Measurements from ENCODE around the gene SPATA4.
A peak's percentile ranks its signal among the peaks of the same experiment; 100 is the strongest.

The SPATA4 gene

DNA sequence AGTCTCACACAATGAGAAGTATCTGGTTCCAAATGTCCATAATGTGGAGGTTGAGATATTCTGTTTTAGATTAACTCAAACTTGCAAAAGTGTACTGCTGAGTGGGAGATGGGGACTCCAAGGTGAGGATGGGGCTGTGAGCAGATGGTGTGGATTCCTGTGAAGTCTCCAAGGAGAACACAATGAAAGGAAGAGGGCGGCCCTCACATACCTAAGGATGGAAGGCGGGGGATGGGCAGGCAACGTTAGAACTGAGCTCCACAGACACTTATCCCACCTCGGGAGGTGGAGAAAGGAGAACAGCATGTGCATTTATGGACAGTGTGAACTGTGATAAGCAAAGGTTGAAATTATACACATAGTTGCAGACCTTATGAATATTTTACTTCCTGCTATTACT lies 9.9 kb upstream of the SPATA4 start (continued):
- TF ChIP-seq TCF4 (CRISPR knock-in tag; IDR thresholded peaks at IDR 0.05; ENCODE audit: borderline replicate concordance) (no peak), ZFP3 (CRISPR knock-in tag; IDR thresholded peaks at IDR 0.05) (no peak)
- TF ChIP-seq, protein P1, sequence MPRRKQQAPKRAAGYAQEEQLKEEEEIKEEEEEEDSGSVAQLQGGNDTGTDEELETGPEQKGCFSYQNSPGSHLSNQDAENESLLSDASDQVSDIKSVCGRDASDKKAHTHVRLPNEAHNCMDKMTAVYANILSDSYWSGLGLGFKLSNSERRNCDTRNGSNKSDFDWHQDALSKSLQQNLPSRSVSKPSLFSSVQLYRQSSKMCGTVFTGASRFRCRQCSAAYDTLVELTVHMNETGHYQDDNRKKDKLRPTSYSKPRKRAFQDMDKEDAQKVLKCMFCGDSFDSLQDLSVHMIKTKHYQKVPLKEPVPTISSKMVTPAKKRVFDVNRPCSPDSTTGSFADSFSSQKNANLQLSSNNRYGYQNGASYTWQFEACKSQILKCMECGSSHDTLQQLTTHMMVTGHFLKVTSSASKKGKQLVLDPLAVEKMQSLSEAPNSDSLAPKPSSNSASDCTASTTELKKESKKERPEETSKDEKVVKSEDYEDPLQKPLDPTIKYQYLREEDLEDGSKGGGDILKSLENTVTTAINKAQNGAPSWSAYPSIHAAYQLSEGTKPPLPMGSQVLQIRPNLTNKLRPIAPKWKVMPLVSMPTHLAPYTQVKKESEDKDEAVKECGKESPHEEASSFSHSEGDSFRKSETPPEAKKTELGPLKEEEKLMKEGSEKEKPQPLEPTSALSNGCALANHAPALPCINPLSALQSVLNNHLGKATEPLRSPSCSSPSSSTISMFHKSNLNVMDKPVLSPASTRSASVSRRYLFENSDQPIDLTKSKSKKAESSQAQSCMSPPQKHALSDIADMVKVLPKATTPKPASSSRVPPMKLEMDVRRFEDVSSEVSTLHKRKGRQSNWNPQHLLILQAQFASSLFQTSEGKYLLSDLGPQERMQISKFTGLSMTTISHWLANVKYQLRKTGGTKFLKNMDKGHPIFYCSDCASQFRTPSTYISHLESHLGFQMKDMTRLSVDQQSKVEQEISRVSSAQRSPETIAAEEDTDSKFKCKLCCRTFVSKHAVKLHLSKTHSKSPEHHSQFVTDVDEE (CRISPR knock-in tag; IDR thresholded peaks at IDR 0.05), result no peak

DNA sequence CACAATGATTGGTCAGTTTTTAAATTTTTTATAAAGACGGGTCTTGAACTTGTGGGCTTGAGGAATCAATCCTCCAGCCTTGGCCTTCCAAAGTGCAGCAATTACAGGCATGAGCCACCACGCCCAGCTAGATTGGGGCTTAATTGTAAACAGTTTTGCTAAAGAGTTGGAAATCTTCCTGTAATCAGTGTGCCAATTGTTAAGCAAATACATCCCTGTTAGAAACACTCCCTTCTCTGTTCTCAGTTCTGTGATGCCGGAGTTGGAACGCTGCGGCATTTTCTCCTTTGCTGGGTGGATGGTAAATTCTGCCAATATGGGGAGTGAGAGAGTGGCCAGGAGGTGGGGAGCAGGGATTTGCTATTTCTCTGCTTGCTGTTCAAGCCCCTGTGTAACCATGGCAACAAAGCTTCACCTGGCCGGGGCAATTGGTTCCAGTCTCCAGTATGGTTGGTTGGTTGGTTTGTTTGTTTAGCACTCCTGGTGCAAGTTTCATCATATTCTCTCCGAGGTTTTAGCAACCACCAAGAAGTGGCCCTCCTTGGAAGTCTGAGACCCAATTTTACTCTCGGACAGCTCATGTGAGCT lies 3.0 kb upstream of the SPATA4 start:
- no peak for ATAC-seq
- TF ChIP-seq TCF4 (CRISPR knock-in tag; IDR thresholded peaks at IDR 0.05; ENCODE audit: borderline replicate concordance) (no peak), CSDC2 (CRISPR knock-in tag; IDR thresholded peaks at IDR 0.05) (no peak), TOX (CRISPR knock-in tag; IDR thresholded peaks at IDR 0.05; ENCODE audit: borderline replicate concordance) (no peak), PPARA (CRISPR knock-in tag; IDR thresholded peaks at IDR 0.05; ENCODE audit: borderline replicate concordance) (no peak), ZFP30 (CRISPR knock-in tag; IDR thresholded peaks at IDR 0.05) (no peak), GLIS3 (CRISPR knock-in tag; IDR thresholded peaks at IDR 0.05) (no peak), OSR1 (CRISPR knock-in tag; IDR thresholded peaks at IDR 0.05) (no peak), ZNF8 (CRISPR knock-in tag; IDR thresholded peaks at IDR 0.05) (no peak), ISL1 (CRISPR knock-in tag; IDR thresholded peaks at IDR 0.05) (no peak), ZC3H10 (CRISPR knock-in tag; IDR thresholded peaks at IDR 0.05) (no peak), ARNTL (CRISPR knock-in tag; IDR thresholded peaks at IDR 0.05; ENCODE audit: borderline replicate concordance, low read depth) (no peak)
- TF ChIP-seq, protein P2, sequence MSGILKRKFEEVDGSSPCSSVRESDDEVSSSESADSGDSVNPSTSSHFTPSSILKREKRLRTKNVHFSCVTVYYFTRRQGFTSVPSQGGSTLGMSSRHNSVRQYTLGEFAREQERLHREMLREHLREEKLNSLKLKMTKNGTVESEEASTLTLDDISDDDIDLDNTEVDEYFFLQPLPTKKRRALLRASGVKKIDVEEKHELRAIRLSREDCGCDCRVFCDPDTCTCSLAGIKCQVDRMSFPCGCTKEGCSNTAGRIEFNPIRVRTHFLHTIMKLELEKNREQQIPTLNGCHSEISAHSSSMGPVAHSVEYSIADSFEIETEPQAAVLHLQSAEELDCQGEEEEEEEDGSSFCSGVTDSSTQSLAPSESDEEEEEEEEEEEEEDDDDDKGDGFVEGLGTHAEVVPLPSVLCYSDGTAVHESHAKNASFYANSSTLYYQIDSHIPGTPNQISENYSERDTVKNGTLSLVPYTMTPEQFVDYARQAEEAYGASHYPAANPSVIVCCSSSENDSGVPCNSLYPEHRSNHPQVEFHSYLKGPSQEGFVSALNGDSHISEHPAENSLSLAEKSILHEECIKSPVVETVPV (CRISPR knock-in tag; IDR thresholded peaks at IDR 0.05), result no peak
- TF ChIP-seq, protein P3, sequence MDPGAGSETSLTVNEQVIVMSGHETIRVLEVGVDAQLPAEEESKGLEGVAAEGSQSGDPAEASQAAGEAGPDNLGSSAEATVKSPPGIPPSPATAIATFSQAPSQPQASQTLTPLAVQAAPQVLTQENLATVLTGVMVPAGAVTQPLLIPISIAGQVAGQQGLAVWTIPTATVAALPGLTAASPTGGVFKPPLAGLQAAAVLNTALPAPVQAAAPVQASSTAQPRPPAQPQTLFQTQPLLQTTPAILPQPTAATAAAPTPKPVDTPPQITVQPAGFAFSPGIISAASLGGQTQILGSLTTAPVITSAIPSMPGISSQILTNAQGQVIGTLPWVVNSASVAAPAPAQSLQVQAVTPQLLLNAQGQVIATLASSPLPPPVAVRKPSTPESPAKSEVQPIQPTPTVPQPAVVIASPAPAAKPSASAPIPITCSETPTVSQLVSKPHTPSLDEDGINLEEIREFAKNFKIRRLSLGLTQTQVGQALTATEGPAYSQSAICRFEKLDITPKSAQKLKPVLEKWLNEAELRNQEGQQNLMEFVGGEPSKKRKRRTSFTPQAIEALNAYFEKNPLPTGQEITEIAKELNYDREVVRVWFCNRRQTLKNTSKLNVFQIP (CRISPR knock-in tag; IDR thresholded peaks at IDR 0.05; ENCODE audit: borderline replicate concordance, low read depth), result no peak
- TF ChIP-seq, protein P4, sequence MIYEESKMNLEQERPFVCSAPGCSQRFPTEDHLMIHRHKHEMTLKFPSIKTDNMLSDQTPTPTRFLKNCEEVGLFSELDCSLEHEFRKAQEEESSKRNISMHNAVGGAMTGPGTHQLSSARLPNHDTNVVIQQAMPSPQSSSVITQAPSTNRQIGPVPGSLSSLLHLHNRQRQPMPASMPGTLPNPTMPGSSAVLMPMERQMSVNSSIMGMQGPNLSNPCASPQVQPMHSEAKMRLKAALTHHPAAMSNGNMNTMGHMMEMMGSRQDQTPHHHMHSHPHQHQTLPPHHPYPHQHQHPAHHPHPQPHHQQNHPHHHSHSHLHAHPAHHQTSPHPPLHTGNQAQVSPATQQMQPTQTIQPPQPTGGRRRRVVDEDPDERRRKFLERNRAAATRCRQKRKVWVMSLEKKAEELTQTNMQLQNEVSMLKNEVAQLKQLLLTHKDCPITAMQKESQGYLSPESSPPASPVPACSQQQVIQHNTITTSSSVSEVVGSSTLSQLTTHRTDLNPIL (CRISPR knock-in tag; IDR thresholded peaks at IDR 0.05; ENCODE audit: low read depth), result no peak

DNA sequence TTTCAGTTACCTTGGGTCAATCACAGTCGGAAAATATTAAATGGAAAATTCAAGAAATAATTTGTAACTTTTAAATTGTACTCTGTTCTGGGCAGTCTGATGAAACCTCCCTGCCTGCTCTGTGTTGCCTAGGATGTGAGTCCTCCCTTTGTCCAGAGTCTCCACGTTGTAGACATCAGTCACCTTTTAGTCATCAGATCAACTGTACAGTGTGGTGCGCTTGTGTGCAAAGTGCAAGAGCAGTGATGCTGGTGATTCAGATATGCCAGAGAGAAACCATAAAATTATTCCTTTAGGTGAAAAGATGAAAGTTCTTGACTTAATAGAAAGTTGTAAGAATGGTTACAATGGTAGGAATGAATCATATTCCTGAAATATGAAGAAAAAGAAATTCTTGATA lies 1.4 kb downstream of the SPATA4 start:
- ATAC-seq, result peak; percentile 60
- TF ChIP-seq TCF4 (CRISPR knock-in tag; IDR thresholded peaks at IDR 0.05; ENCODE audit: borderline replicate concordance), result no peak
- TF ChIP-seq ZFP3 (CRISPR knock-in tag; IDR thresholded peaks at IDR 0.05), result no peak
- TF ChIP-seq, protein P4 (CRISPR knock-in tag; IDR thresholded peaks at IDR 0.05; ENCODE audit: low read depth), result no peak
- no peak for TF ChIP-seq SNAI2 (CRISPR knock-in tag; IDR thresholded peaks at IDR 0.05)
- no peak for TF ChIP-seq ESRRG (CRISPR knock-in tag; IDR thresholded peaks at IDR 0.05)
- no peak for TF ChIP-seq PPARA (CRISPR knock-in tag; IDR thresholded peaks at IDR 0.05; ENCODE audit: borderline replicate concordance)
- TF ChIP-seq, protein P1 (CRISPR knock-in tag; IDR thresholded peaks at IDR 0.05), result no peak
- TF ChIP-seq, protein P3 (CRISPR knock-in tag; IDR thresholded peaks at IDR 0.05; ENCODE audit: borderline replicate concordance, low read depth), result no peak

All from SK-N-SH treated with all-trans-retinoic acid at 6 μM for 48 hours (cell line).